ENCODE measurements around the gene PTPRF. TPM values are rescaled to one million over a fixed set of nuclear protein-coding genes. Genes with fewer than 3 reads are reported as not detected.

PTPRF gene
- total RNA-seq, 4 donors from 2014 or later, result 33.8 to 84.2 (median 53.7) TPM

GRCh38 chr1:43563876-43564539, 33.3 kb downstream of the PTPRF start:
- Histone ChIP-seq H3K27ac (replicated peaks in 1 of 4) (peak overlapping the region; percentile 37 to 77 (median 54)), H3K27me3 (no peaks in the 10 kb centered on the region), H3K9me3 (no peaks in the 10 kb centered on the region), H3K36me3 (no peaks in the 10 kb centered on the region), H3K4me3 (no peak overlapping the region), H3K4me1 (peaks cover 10 to 48% (median 39%) of the 10 kb centered on the region in 4 donors)
- intact Hi-C loops (cut with DNase I), result no loop called here
- TF ChIP-seq, protein P1, sequence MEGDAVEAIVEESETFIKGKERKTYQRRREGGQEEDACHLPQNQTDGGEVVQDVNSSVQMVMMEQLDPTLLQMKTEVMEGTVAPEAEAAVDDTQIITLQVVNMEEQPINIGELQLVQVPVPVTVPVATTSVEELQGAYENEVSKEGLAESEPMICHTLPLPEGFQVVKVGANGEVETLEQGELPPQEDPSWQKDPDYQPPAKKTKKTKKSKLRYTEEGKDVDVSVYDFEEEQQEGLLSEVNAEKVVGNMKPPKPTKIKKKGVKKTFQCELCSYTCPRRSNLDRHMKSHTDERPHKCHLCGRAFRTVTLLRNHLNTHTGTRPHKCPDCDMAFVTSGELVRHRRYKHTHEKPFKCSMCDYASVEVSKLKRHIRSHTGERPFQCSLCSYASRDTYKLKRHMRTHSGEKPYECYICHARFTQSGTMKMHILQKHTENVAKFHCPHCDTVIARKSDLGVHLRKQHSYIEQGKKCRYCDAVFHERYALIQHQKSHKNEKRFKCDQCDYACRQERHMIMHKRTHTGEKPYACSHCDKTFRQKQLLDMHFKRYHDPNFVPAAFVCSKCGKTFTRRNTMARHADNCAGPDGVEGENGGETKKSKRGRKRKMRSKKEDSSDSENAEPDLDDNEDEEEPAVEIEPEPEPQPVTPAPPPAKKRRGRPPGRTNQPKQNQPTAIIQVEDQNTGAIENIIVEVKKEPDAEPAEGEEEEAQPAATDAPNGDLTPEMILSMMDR (IDR thresholded peaks at IDR 0.05), result no peak
- TF ChIP-seq POLR2AphosphoS5 (IDR thresholded peaks at IDR 0.05) (no peak), EP300 (IDR thresholded peaks at IDR 0.05) (no peak), POLR2A (IDR thresholded peaks at IDR 0.05; ENCODE audit: low read depth) (no peak)
- 62% methylated on average over 17 of the region's 19 CpGs for WGBS
- no peak for DNase-seq (ENCODE audit: extremely low spot score)

DNA sequence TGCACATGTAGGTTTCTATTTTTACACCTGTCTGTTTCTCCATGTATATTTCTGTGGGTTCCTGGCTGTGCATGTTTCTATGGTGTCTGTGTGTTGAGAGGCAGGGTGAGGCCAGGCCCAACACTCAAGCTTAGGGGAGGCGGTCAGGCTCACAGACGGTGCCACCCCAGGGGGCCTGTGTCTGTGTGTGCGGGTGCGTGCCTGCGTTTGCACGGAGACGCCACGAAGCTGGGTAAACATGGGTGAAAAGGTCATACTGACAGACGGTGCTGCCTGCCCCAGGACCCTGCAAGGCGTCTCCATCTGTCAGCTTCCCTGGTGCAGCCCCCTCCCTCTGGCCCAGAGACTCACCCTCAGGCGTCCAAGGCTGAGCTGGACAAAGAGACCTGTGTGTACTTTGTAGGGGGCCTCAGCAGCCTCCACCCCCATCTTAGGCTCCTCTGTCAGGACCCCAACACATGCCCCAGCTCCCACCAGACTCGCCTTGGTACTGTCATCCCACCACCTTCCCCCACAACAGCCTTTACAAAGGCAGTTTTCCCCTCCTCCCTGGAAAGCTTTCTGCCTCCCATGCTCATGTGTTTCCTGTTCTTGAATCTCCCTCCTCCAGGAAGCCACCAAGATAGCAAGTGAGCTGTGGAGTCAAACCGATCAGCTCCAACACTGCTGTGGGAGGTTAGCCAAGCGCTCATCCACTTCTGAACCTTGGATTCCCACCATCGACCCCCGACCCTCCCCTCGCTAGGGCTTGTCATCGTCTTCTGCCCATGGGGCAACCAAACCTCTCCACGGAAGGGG, 34.1 kb downstream of the PTPRF start:
- Histone ChIP-seq H3K36me3 (peaks cover 0 to 6% (median 2%) of the 10 kb centered on the region in 4 donors), H3K4me3 (peak overlapping the region; percentile 53 to 68 (median 56)), H3K9me3 (no peaks in the 10 kb centered on the region), H3K27ac (replicated peaks in 1 of 4) (peak overlapping the region; percentile 37 to 77 (median 54)), H3K4me1 (peaks cover 10 to 40% (median 35%) of the 10 kb centered on the region in 4 donors), H3K27me3 (no peaks in the 10 kb centered on the region)
- no peak for DNase-seq (ENCODE audit: extremely low spot score)
- WGBS, result 67% methylated on average over 10 of the region's 19 CpGs
- TF ChIP-seq POLR2AphosphoS5 (IDR thresholded peaks at IDR 0.05) (no peak), EP300 (IDR thresholded peaks at IDR 0.05) (no peak), POLR2A (IDR thresholded peaks at IDR 0.05; ENCODE audit: low read depth) (no peak)
- TF ChIP-seq, protein P1 (IDR thresholded peaks at IDR 0.05), result no peak
- intact Hi-C loops (cut with DNase I), result no loop called here

GRCh38 chr1:43565600-43566360, 35.1 kb downstream of the PTPRF start:
- Histone ChIP-seq H3K9me3 (no peaks in the 10 kb centered on the region), H3K27ac (replicated peaks in 1 of 4) (peak overlapping the region in 3 of 4 donors; percentile 22 to 77 (median 37)), H3K4me3 (peak overlapping the region; percentile 53 to 68 (median 56)), H3K27me3 (no peaks in the 10 kb centered on the region), H3K4me1 (peaks cover 10 to 37% (median 35%) of the 10 kb centered on the region in 4 donors), H3K36me3 (peaks cover 0 to 16% (median 8%) of the 10 kb centered on the region in 4 donors)
- TF ChIP-seq POLR2A (IDR thresholded peaks at IDR 0.05; ENCODE audit: low read depth), result no peak
- TF ChIP-seq POLR2AphosphoS5 (IDR thresholded peaks at IDR 0.05), result no peak
- TF ChIP-seq, protein P1 (IDR thresholded peaks at IDR 0.05), result no peak
- TF ChIP-seq EP300 (IDR thresholded peaks at IDR 0.05), result no peak
- intact Hi-C loops (cut with DNase I), result no loop called here
- DNase-seq (ENCODE audit: extremely low spot score), result no peak
- 3% methylated on average over 38 of the region's 62 CpGs for WGBS

DNA sequence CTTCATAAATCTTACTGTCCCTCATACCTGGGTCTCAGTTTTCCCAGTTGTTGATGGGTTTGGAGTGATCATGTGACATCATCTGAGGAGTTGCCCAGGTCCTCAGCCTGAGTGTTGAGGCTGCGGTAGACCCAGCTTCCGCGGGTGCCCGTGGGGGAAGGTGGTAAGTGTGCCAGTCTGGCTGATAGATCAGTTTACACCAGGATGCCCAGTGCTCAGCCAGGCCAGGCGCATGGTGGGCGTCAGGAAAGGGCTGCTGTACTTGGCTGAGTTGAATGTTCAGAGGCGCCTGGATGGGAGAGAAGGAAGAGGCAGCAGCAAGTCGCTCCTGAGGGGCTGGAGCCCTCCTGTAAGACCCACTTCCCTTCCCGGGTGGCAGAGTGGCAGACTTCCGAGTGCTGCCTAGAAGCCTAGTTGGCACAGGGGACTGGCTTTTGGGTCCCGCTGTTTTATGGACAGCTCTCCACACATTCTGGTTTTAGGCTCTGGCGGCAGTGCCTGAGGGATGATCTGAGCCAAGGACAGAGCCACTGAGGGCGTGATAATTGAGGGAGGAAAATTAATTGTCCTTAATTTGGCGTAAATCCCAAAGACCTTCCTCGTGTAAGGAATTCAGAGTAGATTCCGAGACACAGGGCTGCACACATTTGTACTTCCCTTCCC, 35.8 kb downstream of the PTPRF start:
- H3K27ac ChIP-seq (replicated peaks in 1 of 4), result no peak overlapping the region
- 89% methylated on average over 13 of the region's 16 CpGs for whole genome bisulfite sequencing
- H3K27me3 ChIP-seq, result no peaks in the 10 kb centered on the region
- peak overlapping the region; percentile 53 to 68 (median 56) for H3K4me3 ChIP-seq
- intact Hi-C loops (cut with DNase I), result no loop called here
- DNase-seq (ENCODE audit: extremely low spot score), result no peak
- H3K36me3 ChIP-seq, result peaks cover 0 to 23% (median 11%) of the 10 kb centered on the region in 4 donors
- no peaks in the 10 kb centered on the region for H3K9me3 ChIP-seq
- TF ChIP-seq, protein P1 (IDR thresholded peaks at IDR 0.05), result no peak
- no peak for TF ChIP-seq POLR2AphosphoS5 (IDR thresholded peaks at IDR 0.05)
- no peak for TF ChIP-seq EP300 (IDR thresholded peaks at IDR 0.05)
- TF ChIP-seq POLR2A (IDR thresholded peaks at IDR 0.05; ENCODE audit: low read depth), result no peak
- peaks cover 10 to 37% (median 35%) of the 10 kb centered on the region in 4 donors for H3K4me1 ChIP-seq
